Measurements from ENCODE around the gene HOXA1.

HOXA1 gene
- total RNA-seq: 0.56 to 1.2 reads per million in 2 donors

DNA sequence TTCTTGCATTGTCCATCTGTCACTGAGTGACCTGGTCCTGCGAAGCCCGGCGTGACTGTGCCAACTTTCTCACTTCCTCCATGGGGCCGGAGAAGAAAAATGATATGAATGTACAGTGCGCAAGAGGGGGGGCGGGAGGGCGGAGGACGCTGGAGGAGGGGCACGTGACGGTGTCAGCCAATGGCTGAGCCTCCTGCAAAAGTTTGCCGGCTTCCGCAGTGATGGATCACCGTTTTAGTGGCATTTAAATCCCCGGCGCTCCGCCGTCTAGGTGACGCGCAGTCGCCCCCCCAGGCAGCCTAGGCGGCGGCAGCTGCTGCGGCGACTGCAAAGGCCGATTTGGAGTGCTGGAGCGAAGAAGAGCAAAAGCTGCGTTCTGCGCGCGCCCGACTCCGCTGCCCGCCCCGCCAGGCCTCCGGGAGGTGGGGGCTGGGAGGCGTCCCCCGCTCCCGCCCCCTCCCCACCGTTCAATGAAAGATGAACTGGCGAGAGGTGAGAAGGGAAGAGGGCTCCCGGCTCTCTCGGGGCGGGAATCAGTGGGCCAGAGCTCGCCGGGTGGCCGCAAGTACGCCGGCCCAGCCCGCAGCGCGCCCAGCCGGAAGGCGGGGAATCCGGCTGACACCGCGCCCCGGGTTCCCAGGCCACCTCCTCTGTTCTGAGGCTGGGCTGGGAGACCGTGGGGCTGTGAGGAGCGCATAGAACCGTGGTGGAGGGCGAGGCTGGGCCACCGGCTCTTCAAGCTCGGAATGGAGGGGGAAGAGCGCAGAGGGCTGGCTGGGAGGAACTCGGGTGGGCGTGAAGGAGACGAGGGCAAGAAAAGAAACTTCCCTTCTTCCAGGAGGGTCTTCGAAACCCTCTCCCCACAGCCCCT lies at the start of gene HOXA1:
HOXA1 (minus strand) TSS at position 104 of the 871 bp plus-strand sequence; CDS start at position 16, 88 bp downstream.
- DNase-seq: peak; percentile 58

DNA sequence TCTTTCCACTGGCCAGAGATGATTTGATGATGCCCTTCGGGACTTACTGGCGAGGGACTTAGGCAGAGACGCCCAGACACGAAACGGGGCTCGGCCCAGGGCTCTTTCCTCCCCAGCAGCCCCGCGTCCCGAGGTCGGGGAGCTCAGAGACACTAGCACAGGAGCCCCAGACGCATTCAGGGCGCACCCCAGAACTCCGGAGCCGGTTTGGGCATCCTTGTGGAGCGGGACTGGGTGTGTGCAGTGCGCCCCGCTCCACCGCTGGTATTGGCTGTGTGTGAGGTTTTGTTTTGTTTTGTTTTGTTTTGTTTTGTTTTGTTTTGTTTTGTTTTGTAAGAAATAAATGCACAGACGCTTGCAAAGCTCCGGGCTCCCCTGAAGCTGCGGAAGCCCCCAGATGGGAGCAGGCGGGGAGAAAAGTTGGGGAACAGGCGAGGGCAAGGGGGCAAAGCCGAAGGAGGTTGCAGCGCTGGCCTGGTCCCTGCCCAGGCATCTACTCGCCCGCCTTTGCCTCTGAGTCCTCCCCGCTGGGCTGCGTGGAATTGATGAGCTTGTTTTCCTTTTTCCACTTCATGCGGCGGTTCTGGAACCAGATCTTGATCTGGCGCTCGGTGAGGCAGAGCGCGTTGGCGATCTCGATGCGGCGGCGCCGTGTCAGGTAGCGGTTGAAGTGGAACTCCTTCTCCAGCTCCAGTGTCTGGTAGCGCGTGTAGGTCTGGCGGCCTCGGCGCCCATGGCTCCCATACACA lies 49.5 kb upstream of the HOXA1 start:
- DNase-seq: no peak

DNA sequence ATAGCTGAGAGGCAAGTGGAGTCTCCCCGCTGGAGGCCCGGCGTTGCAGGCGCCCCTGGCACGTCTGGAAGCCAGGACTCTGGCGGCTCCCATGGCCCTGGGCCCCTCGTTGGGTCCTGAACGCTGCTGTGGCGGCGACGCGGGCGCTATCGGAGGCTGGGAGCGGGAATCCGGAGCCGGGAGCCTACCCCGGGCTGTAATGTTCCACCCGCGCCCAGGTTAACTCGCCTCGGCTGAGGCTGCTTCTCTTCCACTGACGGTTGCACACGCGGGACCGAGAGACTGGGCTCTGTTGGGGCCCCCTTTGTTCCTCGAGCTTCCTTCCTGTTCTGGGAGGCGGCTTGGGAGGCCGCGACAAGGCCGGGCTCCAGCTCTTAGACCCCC lies 49.0 kb upstream of the HOXA1 start:
- DNase-seq: no peak

DNA sequence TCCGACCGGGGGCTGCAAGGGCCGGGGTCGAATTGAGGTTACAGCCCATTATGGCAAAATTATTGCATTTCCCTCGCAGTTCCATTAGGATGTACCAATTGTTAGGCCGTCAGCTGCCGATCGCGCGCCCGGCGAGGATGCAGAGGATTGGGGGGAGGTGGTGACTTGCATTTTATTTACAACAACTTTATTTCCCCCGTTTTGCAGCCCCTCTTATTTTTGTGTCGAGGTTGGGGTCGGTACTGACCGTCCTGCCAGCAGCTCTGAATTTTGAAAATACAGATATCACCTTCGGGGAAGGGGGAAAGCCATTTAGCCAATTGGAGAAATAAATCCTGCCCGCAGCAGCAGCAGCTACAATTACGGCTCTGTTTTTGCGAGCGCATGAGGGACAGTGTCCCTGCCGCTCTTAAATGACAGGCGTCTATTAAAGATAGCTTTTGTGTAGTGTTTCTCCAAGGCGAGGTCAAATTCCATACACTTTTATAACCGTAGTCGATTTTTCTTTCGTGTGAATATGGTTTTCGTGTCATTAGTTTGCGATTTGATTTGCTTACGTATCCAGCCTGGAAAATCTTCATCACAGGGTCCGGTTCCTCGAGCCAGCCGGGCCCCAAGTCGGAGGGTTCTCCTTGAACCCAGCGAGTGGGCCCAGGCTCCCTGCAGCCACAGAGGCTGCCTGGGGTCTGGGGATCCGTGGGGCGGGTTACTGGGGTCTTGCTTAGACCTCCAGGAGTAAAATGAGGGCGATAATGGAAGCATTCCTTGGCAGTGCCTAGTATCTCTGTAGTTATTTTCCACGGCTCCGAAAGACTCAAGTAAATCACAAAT lies 48.4 kb upstream of the HOXA1 start:
- DNase-seq: no peak

DNA sequence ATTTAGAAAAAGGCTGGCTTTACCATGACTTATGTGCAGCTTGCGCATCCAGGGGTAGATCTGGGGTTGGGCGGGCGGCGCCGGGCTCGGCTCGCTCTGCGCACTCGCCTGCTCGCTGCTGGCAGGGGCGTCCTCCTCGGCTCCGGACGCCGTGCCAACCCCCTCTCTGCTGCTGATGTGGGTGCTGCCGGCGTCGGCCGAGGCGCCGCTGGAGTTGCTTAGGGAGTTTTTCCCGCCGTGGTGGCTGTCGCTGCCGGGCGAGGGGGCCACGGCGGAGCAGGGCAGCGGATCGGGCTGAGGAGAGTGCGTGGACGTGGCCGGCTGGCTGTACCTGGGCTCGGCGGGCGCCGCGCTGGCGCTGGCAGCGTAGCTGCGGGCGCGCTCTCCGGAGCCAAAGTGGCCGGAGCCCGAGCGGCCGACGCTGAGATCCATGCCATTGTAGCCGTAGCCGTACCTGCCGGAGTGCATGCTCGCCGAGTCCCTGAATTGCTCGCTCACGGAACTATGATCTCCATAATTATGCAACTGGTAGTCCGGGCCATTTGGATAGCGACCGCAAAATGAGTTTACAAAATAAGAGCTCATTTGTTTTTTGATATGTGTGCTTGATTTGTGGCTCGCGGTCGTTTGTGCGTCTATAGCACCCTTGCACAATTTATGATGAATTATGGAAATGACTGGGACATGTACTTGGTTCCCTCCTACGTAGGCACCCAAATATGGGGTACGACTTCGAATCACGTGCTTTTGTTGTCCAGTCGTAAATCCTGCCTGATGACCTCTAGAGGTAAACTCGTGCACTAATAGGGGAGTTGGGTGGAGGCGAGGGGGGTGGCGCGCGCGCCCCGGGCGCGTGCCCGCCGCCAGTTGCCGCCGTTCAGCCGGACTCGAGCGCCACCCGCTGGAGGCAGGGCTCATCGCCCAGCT lies 47.5 kb upstream of the HOXA1 start, which contains the start of gene HOXA5:
HOXA5 (minus strand) TSS at position 659 of the 927 bp plus-strand sequence; CDS start at position 585, 74 bp downstream.
- DNase-seq: no peak

DNA sequence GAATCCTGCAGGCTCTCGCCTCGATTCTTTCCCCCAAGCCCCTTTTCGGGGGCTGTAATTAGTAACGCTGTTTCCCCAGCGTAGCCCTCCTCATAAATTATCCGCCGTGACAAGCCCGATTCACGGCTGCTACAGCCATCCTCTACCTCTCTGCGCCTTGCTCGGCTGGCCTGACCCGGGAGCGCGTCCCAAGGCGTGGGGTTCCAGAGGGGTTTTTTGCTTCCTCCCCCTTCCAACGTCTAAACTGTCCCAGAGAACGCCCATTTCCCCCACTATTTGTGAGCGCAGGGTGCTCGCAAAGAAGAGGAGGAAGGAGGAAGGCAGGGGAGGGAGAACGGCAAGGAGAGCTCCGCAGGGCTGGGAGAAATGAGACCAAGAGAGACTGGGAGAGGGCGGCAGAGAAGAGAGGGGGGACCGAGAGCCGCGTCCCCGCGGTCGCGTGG lies 46.8 kb upstream of the HOXA1 start:
- DNase-seq: no peak

DNA sequence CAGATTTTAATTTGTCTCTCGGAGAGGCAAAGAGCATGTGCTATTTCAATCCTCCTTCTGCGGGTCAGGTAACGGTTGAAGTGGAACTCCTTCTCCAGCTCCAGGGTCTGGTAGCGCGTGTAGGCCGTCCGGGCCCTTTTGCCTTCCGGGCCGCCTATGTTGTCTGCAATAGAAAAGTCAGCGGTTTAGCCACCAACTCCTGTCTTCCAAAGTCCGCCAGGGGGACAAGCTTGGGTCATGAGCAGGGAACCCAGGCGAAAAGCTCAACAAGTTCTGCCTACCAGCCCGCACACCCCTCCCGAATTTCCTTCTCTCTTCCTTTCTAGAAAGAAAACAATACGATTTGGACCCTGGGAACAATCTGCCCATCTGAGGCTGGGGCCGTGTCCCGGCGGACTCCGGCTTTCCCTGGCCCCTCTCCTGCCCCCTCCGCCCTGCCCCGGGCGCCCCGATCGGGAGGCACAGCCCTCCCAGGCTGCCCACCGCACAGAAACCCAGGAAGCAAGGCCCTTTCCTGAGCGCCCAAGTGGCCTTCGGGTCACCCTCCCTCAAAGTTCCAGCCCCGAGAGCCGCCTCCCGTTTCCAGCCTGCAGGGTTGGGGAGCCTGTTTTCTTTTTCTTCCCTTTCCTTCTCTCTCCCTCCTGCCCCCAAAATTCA lies 46.3 kb upstream of the HOXA1 start:
- DNase-seq: no peak

DNA sequence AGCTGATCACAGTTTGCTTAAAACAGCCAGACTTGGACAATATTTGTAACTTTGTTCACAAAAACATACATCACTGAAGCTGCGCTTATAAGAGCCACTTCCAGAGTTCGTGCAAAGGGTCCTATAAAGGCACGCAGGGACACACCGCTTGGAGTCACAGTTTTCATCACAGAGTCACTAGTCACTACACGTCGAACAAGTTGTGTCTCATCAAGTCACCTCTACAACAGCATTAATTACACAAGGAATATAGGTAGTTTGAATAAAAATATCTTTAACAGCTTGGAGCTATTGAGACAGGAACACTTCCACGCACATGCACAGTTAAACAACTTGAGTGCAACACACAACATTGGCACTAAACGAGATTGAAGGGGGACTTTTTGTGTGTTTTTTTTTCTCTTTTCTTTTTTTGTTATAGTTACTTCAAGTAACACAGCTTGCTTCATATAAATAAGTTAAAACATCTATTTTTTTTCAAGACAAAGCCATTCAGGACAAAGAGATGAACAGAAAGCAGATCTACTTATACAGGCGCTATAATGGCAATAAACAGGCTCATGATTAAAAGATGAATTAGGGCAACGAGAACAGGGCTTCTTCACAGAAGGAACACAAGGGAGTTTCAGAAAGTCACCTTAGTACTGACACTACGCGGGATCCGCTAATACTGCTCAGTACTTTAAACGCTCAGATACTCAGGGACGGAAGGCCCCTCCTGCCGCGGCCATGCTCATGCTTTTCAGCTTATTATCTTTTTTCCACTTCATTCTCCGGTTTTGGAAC lies 45.5 kb upstream of the HOXA1 start:
- no peak for DNase-seq

DNA sequence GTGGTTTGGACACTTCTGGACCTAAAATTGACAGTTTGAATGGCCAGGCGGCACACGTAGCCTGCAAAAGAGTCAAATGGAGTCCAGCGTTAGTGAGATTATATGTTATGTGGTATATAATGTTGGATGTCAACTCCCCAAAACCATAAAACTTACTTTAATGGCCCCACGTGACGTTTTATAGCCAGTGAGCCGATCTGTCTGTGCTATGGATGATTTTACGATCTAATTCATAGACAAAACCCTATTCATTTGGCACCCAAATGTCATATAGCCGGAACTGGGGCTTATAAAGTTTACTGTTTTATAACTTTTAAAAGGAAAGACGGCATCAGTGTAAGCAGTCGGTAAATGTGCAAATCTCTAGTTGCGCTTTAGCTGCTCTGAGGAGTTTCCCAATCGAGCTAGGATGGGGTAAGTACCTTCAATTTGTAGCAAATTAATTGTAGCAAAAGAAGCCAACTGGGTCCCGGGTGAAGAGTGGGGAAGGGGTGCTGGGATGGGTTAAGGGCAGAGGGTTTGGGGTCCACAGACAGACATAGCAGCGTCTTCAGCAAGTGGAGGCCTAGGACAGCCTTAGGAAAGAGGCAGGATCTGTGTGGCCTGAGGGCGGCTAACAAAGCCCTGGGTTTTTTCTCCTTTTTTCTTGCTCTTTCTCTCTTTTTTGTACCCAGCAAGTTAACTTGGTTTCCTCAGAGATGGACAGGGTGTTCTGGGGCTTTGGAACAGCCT lies 44.5 kb upstream of the HOXA1 start:
- no peak for DNase-seq

DNA sequence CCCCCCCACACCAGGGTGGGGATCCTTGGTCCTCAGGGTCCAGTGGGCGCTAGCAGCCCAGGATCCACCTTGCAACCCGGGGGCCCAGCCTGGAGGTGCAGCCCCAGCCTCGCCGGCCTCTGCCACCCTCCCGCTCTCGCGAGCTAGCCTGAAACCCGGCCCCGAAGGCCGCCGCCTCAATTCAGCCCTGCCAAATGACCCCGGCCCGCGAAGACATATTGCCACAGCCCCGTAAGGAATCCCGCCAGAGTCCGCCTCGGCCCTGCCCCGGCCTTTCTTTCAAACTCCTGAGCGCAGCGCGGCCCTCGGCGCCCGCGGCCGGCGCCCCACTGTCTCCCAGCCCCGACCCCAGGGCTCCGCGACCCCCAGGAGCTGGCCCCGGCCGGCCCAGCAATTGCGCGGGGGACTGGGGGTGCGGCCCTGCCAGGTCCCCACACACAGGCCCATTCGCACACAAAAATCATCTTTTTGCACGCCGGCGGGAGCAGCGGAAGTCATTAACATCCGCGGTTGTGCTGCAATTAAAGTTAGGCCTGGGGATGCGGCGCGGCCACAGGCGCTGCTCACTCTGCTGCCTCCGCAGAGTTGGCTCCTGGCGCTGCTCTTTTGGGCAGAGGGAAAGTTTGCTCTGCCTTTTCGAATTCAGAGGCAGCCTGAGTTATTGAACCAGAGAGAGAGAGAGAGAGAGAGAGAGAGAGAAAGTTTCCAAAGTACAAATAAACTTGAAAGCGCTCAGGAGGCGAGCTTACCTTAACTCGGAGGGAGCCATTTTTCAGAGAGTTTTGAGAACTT lies 43.7 kb upstream of the HOXA1 start:
- DNase-seq: no peak

DNA sequence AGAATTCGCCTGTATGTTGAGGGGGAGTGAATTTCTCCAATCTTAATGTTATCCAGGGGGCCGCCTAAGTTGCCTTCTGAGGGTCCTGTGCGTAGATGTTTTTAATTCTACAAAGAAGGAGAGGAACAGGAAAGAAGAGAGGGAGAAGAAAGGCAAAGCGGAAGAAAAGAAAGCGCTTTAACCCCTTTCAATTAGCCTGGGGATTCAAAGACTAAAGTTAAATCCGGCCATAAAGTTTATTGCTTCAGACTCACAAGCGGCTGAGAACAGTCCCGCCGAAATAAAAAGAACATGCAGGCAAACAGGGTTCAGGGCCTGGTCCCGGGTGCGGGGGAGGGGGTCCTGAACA lies 43.2 kb upstream of the HOXA1 start:
- DNase-seq: no peak

DNA sequence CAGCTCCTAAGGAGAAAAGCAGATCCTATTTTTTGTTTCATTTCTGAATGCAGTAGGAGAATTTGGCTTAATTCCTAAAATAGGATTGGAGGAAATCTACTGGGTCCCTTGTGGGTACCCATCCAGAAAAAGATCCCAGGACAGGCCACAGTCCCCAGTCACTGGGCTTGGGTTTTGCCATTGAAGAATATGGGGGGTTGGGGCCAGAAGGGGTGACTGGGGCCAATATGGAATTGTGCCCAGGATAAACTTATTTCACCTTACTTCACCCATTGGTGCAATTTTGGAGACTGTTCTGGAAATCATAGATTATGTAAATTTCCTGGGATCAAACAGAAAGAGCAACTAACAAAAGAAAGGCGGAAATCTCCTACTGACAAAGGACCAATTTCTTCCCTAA lies 42.7 kb upstream of the HOXA1 start:
- DNase-seq: no peak

DNA sequence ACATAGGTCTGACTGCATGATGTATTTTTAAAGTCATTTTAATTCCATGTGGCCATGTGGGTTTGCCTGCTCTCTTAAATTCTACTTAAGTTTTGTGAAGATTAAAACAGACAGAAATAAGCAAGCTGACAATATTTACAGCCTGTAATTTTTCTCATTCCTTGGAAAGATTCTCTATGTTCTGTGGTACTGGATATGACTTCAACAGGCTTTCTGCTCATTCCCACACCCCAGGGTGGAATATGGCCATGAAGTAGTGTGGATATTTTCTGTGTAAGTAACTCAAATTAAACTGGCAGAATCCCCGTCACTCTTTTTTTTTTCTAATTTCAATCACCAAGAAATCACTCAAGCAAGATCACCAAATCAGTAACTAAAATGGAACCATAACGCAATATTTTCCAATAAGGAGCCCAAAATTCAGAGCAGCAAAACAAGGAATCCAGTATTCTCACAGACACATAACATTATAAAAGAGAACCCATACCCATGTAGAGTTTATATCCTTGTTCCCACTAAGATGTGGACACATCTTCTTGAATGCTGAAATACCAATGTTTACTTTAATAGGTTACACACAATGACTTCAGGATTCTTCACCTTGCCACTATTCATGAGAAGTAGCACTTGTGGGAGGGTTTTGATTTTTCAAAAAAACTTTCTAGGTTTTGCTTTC lies 42.0 kb upstream of the HOXA1 start:
- DNase-seq: no peak

DNA sequence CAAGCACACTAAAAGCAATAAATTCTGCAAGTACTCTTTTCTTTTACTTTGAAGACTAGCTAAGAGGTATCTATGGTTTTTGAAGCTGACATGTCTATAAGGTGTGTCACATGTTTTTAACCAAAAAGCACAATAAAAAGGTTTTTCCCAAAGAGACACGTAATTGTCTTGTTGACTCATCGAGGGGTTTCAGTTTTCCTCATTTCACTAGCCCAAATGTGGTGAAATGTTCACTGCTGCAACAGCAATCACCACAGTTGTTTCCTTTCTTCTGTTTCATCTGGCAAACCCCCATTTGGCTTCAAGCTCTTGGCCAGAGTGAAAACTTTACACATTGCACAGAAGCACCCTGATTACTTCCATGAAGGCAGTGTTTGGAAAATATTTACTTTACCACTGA lies 38.6 kb upstream of the HOXA1 start:
- no peak for DNase-seq

DNA sequence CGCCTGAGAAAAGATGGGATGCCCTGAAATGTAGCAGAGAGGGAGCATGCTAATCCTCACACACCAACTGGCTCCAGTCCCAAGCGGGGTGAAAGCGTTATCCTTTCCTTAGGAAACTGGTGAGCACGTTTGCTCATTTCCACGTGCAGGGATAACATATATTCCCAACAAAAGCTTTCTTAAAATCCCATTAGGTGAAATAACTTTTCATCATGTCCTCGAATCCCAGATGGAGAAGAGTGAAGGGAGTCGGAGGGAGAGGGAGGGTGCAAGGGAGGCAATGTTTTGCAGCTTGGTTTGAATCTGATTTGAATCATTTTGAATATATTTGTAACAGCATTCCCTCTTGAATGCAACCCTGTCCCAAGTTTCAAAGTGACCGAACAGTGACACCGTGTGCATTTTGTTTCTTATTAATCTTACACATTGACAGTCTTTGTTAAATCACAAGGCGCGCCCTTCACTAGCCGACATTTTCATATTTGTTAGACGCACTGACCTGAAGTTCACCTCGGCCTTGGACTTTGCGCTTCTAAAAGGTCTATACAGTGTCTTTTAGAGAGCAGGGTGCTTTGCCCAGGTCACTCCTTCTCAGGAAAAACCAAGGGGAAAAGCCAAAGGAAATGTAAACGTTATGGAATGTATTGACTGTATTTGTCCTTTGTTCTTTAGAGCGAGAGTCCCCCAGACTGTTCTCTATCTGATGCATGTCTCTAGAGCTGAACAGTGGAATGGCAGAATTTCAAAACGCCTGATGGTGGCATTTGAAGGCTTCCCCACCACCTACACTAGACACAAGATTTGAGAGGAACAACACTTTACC lies 37.8 kb upstream of the HOXA1 start:
- no peak for DNase-seq

DNA sequence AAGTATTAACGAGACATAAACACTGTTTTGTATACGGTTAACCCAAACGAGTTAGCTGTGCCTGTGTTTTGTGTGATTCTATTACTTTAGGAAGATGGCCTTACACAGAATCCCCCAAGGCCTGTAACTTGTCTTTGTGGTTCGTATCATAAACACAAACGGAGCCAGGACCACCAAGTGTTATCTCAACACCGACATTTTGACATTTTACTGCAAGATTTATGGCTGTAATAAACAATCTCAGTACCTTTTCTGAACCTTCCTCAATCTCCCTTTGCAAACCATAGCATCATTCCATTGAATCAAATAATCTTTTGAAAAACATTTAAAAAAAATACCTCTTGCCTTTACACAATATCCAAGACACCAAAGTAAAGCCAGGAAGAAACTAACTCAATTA lies 37.2 kb upstream of the HOXA1 start:
- no peak for DNase-seq

DNA sequence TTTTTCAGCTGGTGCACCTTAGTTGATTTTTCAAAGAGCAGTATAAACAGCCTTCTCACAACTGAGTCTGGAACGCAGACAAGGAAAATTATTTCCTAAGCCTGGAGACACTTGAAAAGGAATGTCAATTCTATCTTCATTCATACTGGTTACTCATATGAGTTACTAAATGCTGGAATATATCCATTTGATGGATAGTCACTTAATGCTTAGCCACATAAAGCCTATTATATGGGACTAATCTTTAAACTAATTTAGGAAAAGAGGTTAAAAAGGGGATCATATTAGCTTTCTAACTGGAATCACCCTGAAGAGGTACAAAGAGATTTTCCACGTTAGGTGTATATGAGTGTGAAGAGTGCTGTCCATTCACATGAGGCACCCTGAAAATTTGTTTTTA lies 36.4 kb upstream of the HOXA1 start:
- DNase-seq: no peak

Measured in T-helper 9 cell (primary cell).